Pancreas (tissue), 10 donors: Measurements from ENCODE around the gene CD44. TPM values are rescaled to one million over a fixed set of nuclear protein-coding genes. Genes with fewer than 3 reads are reported as not detected.

Experiments used
- ATAC-seq, 4 donors: fragments of 200-7000 bp; cut with Tn5 transposase; one replicate each; pipeline versions ENCODE4 v1.8.0 to v1.9.1; 2020; ENCODE audit warnings: mild to moderate bottlenecking in 4 of 4, moderate library complexity in 4 of 4
- DNase-seq, 6 donors: peaks; one replicate each; pipeline ENCODE4 v3.0.0-alpha.2; 2020
- FAIRE-seq: peaks from 2 replicates; lab custom pipeline; 2012; peaks lifted over from hg19 to GRCh38; lab: Jason Lieb, UNC
- H3K27ac ChIP-seq, 4 donors: fragments of 200-600 bp; sonication (generic); 1 replicate in 3 of 4; 2 replicates in 1 of 4; pipeline versions ENCODE4 v1.5.0 to v1.8.0; 2020
- H3K27me3 ChIP-seq, 4 donors: fragments of 200-600 bp; one replicate each; pipeline ENCODE4 v1.8.0; 2021
- H3K36me3 ChIP-seq, 3 donors: fragments of 200-600 bp; sonication (generic) in 1 of 3; one replicate each; pipeline versions ENCODE4 v1.5.0 to v1.8.0; 2020 to 2021
- H3K4me1 ChIP-seq, 3 donors: fragments of 200-600 bp; one replicate each; pipeline ENCODE4 v1.8.0; 2021
- H3K4me3 ChIP-seq, 4 donors: fragments of 200-600 bp; sonication (generic) in 2 of 4; one replicate each; pipeline versions ENCODE4 v1.5.0 to v1.8.0; 2020 to 2021
- H3K9me3 ChIP-seq, 4 donors: fragments of 200-600 bp; one replicate each; pipeline ENCODE4 v1.8.0; 2021
- CTCF ChIP-seq, 4 donors: fragments of 200-600 bp; sonication (generic) in 3 of 4; IDR thresholded peaks; one replicate each; pipeline versions ENCODE4 v1.5.0 to v1.8.0; 2021; ENCODE audit warnings: antibody characterized with exemption in 4 of 4
- WGBS, 2 donors: extraction: QIAGEN DNeasy Blood & Tissue Kit; methylation state at CpG; one replicate each; pipeline ENCODE4 v1.1.7; 2013; 5-methylcytosine and 5-hydroxymethylcytosine counted together
- intact Hi-C, 3 donors: fragments of 100-400 bp; cut with DNase I; formaldehyde crosslinking; loops; one replicate each; pipeline versions ENCODE4 v1.11.1 to v1.14.2; 2022
- polyA plus RNA-seq, 2 donors: library from polyadenylated mRNA; stranded (reverse); fragments of 200-250 nt; gene quantifications; one replicate each; pipeline ENCODE4 v1.2.3, GENCODE V29; 2013
- total RNA-seq, 6 donors: library from RNA; stranded (reverse); fragmentation: NEBNext Ultra II Directional in 4 of 6; extraction: Animal tissue kit (Norgen Biotek cat#: 25700) in 4 of 6; gene quantifications; one replicate each; pipeline versions ENCODE4 v1.2.1 to v1.2.4, GENCODE V29; 2021 to 2023
- donor health status: healthy with polysubstance abuse.
- donor health status: DM: no; HTN: no; CAD: no; lungs with moderate emphysema.
- donor health status: DM: no; HTN: no; CAD: no.
- donor health status: control.
- donor health status: control.
- donor health status: Bipolar disorder and iron deficiency.
- donor health status: DM: yes; HTN: yes; CAD: no.
- donor health status: DM: no; HTN: no; CAD: no.
- donor health status: DM: no; HTN: no; CAD: no.
- donor health status: DM: yes; HTN: yes; CAD: no.

CD44 gene
- total and polyA plus RNA-seq, 8 donors: 133 to 677 (median 375) TPM

DNA sequence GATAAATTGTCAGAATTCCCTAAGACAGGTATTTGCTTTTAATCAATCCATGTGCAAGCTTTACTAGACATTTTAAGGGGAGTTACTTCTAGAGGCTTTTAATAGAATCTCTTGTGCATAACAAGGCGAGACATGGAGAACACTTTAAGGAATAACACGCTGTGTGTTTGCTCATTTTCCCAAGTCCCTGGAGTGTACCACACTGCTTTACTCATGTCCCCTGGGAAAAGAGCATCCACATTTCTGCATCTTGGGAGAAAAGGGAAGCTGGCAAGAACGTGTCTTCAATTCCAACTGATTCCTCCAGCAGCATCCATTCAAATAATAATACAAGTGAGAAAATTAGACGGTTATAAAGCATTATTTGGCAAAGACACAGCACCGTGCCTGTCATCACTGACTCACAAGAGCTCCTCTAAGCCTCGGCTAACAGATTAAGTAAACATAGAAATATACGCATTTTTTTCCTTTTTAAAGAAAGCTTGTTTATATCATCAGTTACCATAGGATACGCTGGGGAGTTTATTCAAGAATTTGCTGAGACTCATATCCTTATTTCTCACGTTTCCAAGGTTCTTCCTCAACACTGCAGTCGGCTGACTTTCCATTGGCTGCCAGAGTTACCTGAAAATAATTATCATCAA lies 121.5 kb downstream of the CD44 start:
- Histone ChIP-seq H3K27ac (peak overlapping the region in 2 of 4 donors; percentile 3 to 37), H3K4me1 (peaks cover 9 to 33% (median 29%) of the 10 kb centered on the region in 3 donors), H3K27me3 (no peaks in the 10 kb centered on the region), H3K9me3 (no peaks in the 10 kb centered on the region), H3K36me3 (no peaks in the 10 kb centered on the region), H3K4me3 (no peak overlapping the region)
- FAIRE-seq: no peak
- 47 to 49% methylated on average over 10 of the region's 10 CpGs for WGBS, 2 donors
- peak in 1 of 6 donors; percentile 35 for DNase-seq
- no peak for TF ChIP-seq CTCF (IDR thresholded peaks at IDR 0.05)
- peak; percentile 59 to 87 (median 82) for ATAC-seq
- intact Hi-C loops: no loop called here

GRCh38 chr11:35261197-35261596 lies 122.2 kb downstream of the CD44 start:
- intact Hi-C loops: no loop called here
- Histone ChIP-seq H3K4me3 (no peak overlapping the region), H3K4me1 (peaks cover 9 to 31% (median 29%) of the 10 kb centered on the region in 3 donors), H3K27me3 (no peaks in the 10 kb centered on the region), H3K9me3 (no peaks in the 10 kb centered on the region), H3K27ac (peak overlapping the region in 2 of 4 donors; percentile 3 to 37), H3K36me3 (no peaks in the 10 kb centered on the region)
- TF ChIP-seq CTCF (IDR thresholded peaks at IDR 0.05): no peak
- FAIRE-seq: no peak
- DNase-seq: no peak
- 39 to 52% methylated on average over 1 of the region's 1 CpG for WGBS, 2 donors
- ATAC-seq: no peak

DNA sequence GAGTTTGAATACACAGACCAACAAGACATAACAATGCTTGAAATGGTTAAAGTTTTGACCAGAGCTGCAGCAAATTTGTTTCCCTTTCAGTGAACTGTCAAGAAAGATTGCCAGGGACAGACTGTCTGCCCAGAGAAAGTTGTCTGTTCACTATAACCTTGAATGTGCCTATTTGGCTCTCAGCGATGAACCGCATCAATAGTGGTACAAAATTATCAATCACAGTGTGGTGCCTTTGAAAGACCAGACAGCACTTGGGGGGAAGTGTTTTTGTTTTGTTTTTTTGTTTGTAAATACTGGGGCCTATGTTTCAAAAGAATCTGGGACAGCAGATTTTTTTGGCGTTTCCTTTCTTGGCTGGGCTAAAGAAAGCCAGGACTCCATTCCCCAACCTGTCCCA lies 123.1 kb downstream of the CD44 start:
- Histone ChIP-seq H3K36me3 (no peaks in the 10 kb centered on the region), H3K9me3 (no peaks in the 10 kb centered on the region), H3K27me3 (no peaks in the 10 kb centered on the region), H3K4me1 (peaks cover 18 to 35% (median 35%) of the 10 kb centered on the region in 3 donors), H3K4me3 (no peak overlapping the region), H3K27ac (no peak overlapping the region)
- TF ChIP-seq CTCF (IDR thresholded peaks at IDR 0.05): no peak
- ATAC-seq (no peak), DNase-seq (no peak), FAIRE-seq (no peak)
- intact Hi-C loops: no loop called here
- 80 to 90% methylated on average over 3 of the region's 3 CpGs for WGBS, 2 donors

DNA sequence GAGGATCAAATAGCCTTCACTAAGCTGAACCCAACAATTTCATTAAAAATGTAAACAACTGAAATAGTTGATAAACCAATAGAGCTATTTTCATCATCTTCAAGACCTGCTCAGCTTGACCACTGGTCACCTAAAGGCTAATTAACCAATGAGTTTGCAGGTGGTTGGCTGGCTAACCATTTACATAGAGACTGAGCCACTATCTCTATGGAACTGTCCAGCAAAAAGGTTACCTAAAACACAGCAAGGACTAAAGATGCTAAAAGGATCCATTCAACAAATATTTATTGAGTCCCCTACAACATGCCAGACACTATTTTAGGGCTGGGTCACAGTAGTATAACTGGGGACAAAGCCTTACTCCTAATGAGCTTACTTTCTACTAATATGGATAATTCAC lies 123.8 kb downstream of the CD44 start:
- no peak overlapping the region for H3K4me3 ChIP-seq
- H3K9me3 ChIP-seq: no peaks in the 10 kb centered on the region
- peaks cover 20 to 42% (median 37%) of the 10 kb centered on the region in 3 donors for H3K4me1 ChIP-seq
- intact Hi-C loops: no loop called here
- no peak for DNase-seq
- ATAC-seq: no peak
- no peak for TF ChIP-seq CTCF (IDR thresholded peaks at IDR 0.05)
- no peak overlapping the region for H3K27ac ChIP-seq
- H3K27me3 ChIP-seq: no peaks in the 10 kb centered on the region
- no peaks in the 10 kb centered on the region for H3K36me3 ChIP-seq
- FAIRE-seq: no peak

DNA sequence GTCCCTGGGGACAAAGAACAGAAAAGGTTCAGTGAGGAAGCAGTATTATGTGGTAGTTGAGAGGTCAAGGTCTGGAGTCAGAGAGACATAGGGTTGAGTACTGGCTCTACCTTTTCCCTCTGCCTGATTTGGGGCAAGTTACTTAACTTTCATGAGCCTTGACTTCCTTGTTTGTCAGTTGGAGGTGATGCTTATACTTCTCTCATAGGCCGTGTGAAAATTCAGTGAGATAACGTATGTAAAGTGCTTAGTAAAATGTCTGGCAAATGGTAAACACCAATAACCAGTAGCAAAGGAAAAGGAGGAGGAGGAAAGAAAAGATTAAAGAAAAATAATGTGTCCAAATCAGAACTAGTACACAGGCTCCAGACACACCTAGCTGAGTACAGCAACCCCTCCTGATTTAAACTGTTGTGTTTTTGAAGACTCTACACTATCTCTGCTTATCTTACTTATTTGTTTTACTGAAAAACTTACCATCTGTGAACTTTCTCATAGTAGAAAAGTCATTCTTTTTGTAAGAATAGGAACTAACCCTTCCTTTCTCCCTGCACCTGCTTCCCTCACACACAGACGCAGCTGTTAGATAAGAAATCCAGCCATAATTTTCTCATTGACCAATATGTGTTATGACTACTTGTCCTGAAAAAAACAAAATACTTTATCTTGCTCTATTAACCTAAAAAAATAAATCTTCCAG lies 126.9 kb downstream of the CD44 start:
- no peak overlapping the region for H3K4me3 ChIP-seq
- TF ChIP-seq CTCF (IDR thresholded peaks at IDR 0.05): no peak
- DNase-seq: peak in 4 of 6 donors; percentile 47 to 77 (median 66)
- FAIRE-seq: no peak
- ATAC-seq: peak; percentile 78 to 90 (median 88)
- no peaks in the 10 kb centered on the region for H3K36me3 ChIP-seq
- no peaks in the 10 kb centered on the region for H3K9me3 ChIP-seq
- intact Hi-C loops: no loop called here
- peaks cover 14 to 44% (median 39%) of the 10 kb centered on the region in 3 donors for H3K4me1 ChIP-seq
- WGBS, 2 donors: 34 to 46% methylated on average over 3 of the region's 3 CpGs
- H3K27ac ChIP-seq: peak overlapping the region; percentile 44 to 80 (median 60)
- H3K27me3 ChIP-seq: no peaks in the 10 kb centered on the region
